ENCODE data around the gene ENSA. TPM values are rescaled to one million over a fixed set of nuclear protein-coding genes. Genes with fewer than 3 reads are reported as not detected.
A peak's percentile ranks its signal among the peaks of the same experiment; 100 is the strongest.

The ENSA gene
- total and polyA plus RNA-seq, 2 of the 4 experiments (the other 2 are of a cell fraction), result 53.2 to 96.5 TPM

DNA sequence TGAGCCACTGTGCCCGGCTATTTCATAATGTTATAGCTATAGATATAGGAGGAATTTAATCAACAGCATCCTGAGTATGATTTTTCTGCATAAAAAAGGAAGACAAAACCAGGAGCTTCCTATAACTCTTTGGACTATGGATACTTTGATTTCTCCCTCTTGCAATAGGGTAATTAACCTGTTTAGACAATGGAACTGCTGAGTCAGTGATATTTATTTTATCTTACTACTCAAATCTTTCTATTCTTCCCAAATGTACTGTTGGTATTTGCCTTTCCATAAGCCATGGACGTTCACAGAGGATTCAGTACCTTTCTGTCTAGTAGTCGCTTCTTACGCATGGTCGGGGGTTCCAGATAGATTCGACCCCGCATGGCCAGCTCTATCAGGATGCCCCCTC is 33.9 kb upstream of the ENSA start:
- TF ChIP-seq SMC3 (IDR thresholded peaks at IDR 0.05; ENCODE audit: low read depth, low read length) (no peak), BHLHE40 (IDR thresholded peaks at IDR 0.05; ENCODE audit: low read depth, low read length) (no peak), RAD21 (IDR thresholded peaks at IDR 0.05; ENCODE audit: low read length) (no peak), RCOR1 (IDR thresholded peaks at IDR 0.05; ENCODE audit: insufficient replicate concordance, low read length) (no peak), MAFK (IDR thresholded peaks at IDR 0.05; ENCODE audit: low read depth, low read length) (peak; percentile 95)
- Histone ChIP-seq H3K4me2 (ENCODE audit: low read depth, low read length) (no peak overlapping the region), H2AK9ac (replicated peaks; ENCODE audit: low read depth, low read length, poor library complexity) (no peak overlapping the region), H2BK20ac (ENCODE audit: low read depth, low read length) (no peak overlapping the region), H2BK120ac (ENCODE audit: low read depth, low read length) (no peak overlapping the region), H2AK5ac (ENCODE audit: low read depth, low read length) (no peak overlapping the region), H3K27ac (ENCODE audit: insufficient read depth, low read length) (no peak overlapping the region), H3K4ac (ENCODE audit: low read depth, low read length) (no peak overlapping the region), H3K56ac (ENCODE audit: extremely low read depth, insufficient read depth, low read length) (no peak overlapping the region), H2BK15ac (ENCODE audit: low read depth, low read length) (no peak overlapping the region), H4K20me1 (ENCODE audit: insufficient read depth, low read length) (no peaks in the 10 kb centered on the region), H3K36me3 (ENCODE audit: control insufficient read depth, insufficient read depth, low read length) (peaks cover 8% of the 10 kb centered on the region), H3K4me3 (ENCODE audit: insufficient read depth, low read depth, low read length) (no peak overlapping the region), H3K9ac (ENCODE audit: low read depth, low read length) (no peak overlapping the region), H2BK5ac (ENCODE audit: low read depth, low read length, poor library complexity, severe bottlenecking) (no peak overlapping the region), H3K9me3 (ENCODE audit: control insufficient read depth, insufficient read depth, low read length) (no peaks in the 10 kb centered on the region), H4K91ac (ENCODE audit: insufficient read depth, low read depth, low read length) (no peak overlapping the region), H3K23ac (ENCODE audit: low read depth, low read length) (no peak overlapping the region), H4K5ac (ENCODE audit: low read depth, low read length) (no peak overlapping the region), H3K9me1 (ENCODE audit: insufficient read depth, low read length) (no peaks in the 10 kb centered on the region), H4K8ac (ENCODE audit: low read depth in 2 of 2, low read length in 2 of 2) (no peak overlapping the region), H3K14ac (replicated peaks; ENCODE audit: low read depth, low read length) (no peak overlapping the region), H3K18ac (ENCODE audit: low read depth, low read length) (no peak overlapping the region), H3K27me3 (ENCODE audit: control insufficient read depth, insufficient read depth, low read length) (no peaks in the 10 kb centered on the region), H3K4me1 (ENCODE audit: control insufficient read depth, insufficient read depth, low read length) (no peaks in the 10 kb centered on the region), H3K79me1 (ENCODE audit: low read depth in 1 of 2, low read length in 2 of 2) (0 out of 4 replicates have a peak, but pooled peaks cover 0 to under 1% of the 10 kb centered on the region in 2 experiments), H2AFZ (replicated peaks; ENCODE audit: low read length, poor library complexity) (no peak overlapping the region)
- ATAC-seq (ENCODE audit: low read depth) (no peak), DNase-seq (no peak)
- ChIA-PET POLR2A (ENCODE audit: unreplicated experiment) (no interaction called here), CTCF (interaction anchor here (0.6 kb wide), 1 partner anchor 23 kb away, joined by 5 read pairs; no protein-coding TSS in a partner anchor)
- in situ Hi-C loops (cut with MboI; ENCODE audit: low sequenced_read_pairs) (no loop called here), dilution Hi-C loops (cut with HindIII; ENCODE audit: low sequenced_read_pairs, unreplicated experiment) (no loop called here), intact Hi-C loops (cut with micrococcal nuclease) (no loop called here)
- WGBS, 2 experiments (ENCODE audit: extremely low coverage in 2 of 2, insufficient read length in 1 of 2), result no CpG with 5 or more reads among the region's 7 CpGs
- BruUV-seq (replicated peaks), result no TSS peak
